Left kidney (tissue), 2 donors: ENCODE measurements around the gene NOTCH4. TPM values are rescaled to one million over a fixed set of nuclear protein-coding genes. Genes with fewer than 3 reads are reported as not detected.

Experiments used
- DNase-seq: peaks from one replicate; pipeline ENCODE4 v3.0.0-alpha.2; 2013
- polyA plus RNA-seq: library from polyadenylated mRNA; unstranded; fragments of 120-200 nt; gene quantifications from one replicate; pipeline ENCODE4 v1.2.1, GENCODE V29; 2013; ENCODE audit not compliant: insufficient read length

The NOTCH4 gene
- polyA plus RNA-seq, 1 donor: 15.6 TPM

DNA sequence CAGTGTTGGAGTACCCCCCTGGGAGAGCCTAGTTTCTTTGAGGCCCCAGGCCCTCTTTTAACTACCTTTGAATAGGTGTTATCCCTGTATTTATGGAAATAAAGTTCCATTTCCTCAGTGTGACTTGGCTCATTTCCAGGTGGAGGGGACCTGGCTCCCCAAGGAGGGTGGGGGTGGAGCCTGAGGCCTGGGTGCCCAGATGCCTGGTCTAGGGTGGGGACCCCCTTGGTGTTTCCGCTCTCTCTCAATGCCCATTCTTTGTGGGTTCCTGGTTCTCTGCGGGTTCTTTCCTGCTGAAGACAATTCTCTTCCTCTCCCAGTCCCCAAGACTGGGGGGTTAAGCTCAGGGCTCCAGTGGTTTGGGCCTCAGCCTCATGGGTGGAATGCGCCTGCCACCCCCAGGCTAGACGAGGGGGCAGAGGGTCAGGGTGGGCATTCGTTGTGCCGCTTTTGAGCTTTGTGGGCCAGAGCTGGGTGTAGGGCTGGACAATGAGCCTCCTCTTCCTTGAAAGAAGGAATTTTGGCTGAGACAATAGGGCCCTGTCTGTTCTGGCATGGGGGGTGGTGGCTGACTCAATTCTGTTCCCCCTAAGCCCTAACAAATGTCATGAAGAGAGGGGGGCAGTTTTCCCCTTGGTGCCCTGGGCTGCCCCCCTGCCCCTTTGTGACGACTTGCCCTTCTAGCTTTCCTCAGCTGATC is 60.2 kb downstream of the NOTCH4 start:
- DNase-seq: no peak

DNA sequence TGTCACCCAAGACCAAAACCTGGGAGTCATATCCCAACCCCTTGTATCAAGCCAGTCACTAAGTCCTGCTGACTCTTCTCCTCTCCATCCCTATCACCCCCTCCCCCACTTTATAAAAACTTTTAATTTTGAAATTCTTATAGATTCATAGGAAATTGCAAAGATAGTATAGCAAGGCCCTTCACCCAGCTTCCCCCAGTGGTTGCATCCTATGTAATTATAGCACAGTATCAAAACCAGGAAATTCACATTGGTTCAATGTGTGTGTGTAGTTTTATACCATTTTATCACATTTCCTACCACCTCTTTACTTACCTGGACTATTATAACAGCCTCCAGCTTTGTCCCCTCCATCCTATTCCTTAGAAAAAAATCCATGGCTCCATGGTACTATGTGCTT is 65.8 kb downstream of the NOTCH4 start:
- DNase-seq: no peak

DNA sequence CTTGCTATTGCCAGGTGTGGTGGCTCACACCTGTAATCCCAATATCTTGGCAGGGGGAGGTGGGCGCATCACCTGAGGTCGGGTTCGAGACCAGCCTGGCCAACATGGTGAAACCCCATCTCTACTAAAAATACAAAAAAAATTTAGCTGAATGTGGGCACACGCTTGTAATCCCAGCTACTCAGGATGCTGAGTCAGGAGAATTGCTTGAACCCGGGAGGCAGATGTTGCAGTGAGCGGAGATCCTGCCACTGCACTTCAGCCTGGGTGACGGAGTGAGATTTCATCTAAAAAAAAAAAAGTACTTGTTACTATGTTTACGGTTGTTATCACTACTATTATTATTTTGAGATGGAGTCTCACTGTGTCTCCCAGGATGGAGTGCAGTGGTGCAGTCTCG is 67.0 kb downstream of the NOTCH4 start:
- DNase-seq: no peak

DNA sequence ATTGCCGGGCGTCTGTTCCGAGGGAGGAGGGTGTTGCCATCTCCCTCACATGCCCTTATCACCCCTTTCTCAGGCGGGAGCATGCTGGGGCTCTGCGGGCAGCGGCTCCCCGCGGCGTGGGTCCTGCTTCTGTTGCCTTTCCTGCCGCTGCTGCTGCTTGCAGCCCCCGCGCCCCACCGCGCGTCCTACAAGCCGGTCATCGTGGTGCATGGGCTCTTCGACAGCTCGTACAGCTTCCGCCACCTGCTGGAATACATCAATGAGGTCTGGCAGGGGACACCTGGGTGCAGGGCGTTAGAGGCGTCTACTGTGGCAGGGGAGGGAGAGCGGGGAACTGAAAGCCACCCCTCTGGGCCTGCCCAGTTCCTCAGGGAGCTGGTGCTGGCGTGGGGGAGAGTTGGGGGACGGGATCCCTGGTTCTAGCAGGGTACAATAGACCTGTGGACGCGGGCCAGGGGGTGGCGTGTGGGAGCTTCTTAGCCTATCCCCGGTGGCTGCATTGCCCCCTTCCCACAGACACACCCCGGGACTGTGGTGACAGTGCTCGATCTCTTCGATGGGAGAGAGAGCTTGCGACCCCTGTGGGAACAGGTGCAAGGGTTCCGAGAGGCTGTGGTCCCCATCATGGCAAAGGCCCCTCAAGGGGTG is 69.2 kb downstream of the NOTCH4 start:
- DNase-seq: peak; percentile 71

DNA sequence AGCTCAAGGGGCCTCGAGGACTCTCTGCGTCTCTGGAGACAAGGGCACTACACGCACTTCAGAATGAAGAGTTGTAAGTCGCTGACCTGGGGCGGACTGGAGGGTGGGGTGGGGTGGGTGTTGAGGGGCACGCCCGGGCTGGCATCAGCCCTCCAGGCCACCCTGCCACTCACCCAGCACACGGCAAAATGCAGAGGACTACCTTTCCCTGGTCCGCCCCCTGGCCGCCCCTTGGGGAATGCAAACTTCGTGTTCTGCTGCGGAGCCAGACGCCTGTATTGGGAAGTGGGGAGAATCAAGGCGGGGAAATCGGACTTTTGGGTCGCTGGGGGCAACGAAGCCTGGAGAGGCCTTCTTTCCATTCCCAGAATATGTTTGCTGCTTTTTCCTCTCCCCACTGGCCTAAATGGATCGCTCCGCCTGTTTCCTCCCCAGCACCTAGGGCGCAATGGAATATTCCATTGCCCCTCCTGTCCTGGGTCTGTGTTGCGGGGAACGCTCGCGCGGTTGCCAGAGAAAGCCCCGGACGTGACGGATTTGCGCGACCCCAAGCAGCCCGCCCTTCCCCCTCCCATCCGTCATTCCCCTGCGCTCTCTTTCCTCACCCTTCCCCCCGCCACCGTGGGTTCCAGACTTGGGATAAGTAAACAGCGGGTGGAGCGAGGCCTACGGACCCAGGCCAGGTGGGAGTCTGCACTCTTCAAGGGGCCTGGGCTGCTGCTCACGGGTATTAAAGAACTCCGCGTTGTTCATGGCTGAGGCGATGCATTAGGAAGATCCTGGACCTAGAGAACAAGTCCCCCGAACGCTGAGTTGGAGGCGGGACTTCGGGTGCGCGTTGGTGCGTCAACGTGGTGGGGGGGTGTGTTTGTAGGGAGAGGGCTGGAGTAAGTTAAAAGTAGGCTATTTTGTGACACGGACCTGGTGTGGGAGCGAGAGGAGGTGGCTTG is 70.0 kb downstream of the NOTCH4 start, which contains the start of gene PPT2:
Gene PPT2, plus strand, starts transcription at position 578 of the 950 bp plus-strand sequence. CDS start 454 bp downstream, outside the sequence.
- peak; percentile 94 for DNase-seq

DNA sequence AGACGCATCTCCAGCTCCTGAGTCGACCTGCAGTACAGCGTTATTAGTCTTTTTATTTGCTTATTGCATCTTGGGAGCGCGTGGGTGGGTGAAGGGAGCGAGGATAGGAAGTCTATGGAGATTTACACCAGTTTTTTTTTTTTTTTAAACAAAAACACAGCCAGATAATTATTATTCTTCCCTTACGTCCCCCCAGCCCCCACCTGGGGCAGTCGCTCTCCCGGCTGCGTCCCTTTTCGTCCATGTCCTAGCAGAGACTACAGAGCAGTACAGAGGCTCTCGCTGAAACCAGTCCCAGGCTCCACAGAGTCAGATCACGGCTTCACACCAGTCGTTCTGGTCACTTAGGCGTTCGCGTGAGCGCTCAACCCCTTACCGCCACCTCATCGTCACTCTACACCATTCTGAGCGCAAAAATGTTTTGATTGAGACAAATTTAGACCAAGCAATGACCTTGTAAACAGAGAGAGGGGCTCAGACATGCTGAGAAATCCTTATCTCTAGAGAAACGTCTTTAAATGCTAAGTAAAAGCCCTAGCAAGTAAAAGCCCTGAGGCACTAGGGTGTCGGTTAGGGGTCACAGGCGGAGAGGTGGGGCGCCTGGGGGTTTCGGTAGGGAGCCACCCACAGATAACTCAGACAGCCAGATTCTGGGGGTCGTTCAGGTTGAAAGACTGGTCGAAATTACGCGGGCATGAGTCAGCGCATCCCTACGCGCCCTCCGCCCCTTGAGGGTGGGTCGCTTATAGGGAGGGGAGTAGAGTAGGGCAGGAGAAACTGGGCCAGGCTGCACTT is 70.9 kb downstream of the NOTCH4 start:
- no peak for DNase-seq

DNA sequence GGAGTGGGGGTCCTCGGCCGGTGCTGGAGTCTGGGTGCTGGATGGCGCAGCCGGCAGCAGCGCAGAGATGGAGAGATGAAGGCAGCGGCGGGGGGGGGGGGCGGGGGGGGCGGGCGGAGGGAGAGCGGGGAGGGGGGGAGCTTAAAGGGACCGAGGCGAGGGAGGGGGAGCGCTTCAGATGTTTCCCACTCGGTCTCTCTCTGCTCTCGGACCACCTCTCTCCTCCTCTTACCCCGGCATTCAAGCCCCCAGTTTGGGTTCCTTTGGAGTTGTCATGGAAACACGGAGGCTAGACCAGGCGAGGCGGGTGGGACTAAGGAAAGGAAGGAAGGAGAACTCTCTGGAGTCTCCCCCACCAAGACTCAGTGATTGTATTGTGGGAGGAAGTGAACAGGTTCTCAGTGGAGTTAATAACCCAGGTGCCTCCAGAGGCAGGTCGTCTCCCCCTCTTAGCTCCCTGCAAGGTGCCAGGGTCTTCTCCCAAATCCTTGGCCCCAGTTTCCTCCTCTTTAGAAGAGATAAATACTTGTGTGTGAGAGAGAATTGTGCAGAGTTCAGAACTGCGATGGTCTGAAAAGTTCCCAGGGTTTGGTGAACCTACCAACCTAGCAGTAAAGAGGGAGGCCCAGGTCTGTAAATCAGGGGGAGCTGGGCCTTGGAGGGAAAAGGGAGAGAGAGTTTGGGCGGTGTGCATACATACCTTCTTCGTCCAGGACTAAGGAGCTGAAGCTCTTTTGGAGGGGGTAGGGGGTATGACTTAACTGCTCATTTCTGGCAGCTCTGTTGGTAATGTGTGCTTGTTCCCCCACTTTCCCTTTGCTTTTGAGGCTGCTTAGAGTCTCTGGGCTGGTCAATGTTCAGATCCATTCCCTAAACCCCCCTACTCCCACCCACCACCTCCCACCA is 71.8 kb downstream of the NOTCH4 start, which contains the start of gene PRRT1:
Gene PRRT1, minus strand, starts transcription at position 77 of the 906 bp plus-strand sequence. CDS start 112 bp downstream, outside the sequence.
- no peak for DNase-seq

DNA sequence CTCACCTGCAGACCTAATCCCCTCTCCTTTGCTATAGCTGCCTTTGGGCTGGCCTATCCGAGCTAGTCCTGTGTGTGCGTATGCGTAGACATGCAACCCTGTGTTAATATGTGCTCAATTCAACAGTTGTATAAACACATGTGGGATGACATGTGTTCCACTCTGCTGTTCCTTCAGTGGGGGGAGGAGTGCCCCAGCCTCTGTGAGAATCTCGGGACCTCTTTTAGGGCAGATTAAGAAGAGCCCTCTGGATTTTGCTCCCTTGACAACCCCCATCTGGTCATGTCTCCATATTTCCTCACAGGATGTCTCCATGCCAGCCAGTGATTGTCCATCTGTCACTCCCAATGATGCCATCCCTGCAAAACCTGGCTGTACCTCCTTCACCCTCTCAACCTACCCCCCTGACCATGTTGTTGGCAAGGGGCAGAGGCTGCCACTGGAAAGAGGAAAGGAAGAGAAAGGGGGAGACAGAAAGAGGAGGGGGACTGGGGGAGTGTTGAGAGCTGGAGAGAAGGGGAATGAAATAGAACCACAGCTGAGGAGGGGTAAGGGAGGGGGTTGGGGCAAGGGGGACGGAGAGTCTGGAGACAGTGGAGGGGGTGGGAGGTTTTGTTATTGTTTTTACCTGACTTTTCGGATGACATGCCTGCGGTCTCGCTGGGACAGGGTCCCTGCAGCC is 72.5 kb downstream of the NOTCH4 start:
- DNase-seq: no peak

DNA sequence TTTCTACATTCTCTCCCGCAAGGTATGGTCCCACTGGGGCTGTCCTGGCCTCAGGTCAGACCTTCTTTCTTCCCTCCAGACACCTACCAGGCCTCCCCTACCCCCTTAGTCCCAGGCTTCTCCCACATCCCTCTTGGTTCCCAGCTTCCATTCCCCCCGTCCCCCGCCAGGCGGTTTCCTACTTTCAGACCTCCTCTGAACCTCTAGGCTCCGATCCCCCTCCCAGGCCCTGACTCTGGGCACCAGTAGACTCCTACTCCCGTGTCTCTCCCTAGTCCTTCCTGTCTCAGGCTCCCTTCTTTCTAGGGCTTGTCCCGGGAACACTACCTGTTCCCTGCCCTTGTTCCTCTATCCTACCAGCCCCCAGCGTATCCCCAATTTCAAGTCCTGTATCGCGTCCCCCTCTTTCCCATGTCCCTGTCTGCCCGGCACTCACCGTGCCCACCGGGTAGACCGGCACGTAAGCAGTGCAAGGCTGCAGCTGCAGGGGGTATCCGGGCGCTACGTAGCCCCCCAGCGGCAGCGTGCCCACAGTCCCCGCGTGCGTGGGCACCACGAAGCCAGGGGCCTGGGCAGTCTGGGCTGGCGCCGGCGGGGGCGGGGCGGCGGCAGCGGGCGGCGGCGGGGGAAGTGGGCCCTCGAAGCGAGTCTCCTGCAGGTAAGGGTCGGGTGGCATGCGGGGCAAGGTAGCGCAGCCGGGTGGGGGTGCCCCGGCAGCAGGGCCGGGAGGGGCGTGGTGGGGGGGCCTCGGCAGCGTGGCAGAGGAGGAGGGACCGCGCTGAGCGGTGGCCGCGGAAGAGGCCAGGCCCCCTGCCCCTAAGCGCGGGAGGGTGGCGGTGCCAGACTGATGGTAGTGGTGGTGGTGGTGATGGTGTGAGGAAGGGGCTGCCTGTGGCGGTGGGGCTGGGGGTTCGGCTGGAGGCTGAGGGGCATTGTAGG is 73.7 kb downstream of the NOTCH4 start:
- no peak for DNase-seq

DNA sequence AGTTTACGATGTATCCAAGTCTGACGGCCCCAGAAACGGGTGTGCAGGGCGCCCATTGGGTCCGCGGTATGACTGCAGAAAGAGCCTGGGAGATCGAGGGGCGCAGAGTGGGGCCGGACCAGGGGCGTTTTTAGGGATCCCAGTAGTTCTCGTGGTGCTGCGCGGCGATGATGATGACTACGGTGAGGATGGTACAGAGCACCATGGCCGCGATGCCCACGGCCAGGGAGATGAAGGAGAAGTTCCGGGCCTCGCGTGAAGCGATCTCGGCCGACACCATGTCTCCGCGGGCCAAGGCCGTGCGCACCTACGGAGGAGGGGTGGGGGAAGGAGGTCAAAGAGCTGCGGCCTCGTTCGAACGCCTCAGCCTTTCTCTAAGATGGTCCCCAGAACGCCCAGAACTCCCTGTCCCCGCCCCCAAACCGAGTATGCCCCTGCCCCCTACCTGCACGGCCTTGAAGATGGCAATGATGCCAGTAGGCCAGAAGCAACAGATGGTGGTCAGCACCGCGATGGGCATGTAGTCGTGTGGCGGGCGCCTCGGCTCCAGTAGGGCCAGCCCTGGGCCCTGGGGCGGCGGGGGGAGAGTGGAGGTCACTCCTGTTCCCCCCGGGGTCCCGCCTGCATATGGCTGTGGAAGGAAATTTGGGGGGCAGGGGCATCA is 74.6 kb downstream of the NOTCH4 start:
- no peak for DNase-seq

DNA sequence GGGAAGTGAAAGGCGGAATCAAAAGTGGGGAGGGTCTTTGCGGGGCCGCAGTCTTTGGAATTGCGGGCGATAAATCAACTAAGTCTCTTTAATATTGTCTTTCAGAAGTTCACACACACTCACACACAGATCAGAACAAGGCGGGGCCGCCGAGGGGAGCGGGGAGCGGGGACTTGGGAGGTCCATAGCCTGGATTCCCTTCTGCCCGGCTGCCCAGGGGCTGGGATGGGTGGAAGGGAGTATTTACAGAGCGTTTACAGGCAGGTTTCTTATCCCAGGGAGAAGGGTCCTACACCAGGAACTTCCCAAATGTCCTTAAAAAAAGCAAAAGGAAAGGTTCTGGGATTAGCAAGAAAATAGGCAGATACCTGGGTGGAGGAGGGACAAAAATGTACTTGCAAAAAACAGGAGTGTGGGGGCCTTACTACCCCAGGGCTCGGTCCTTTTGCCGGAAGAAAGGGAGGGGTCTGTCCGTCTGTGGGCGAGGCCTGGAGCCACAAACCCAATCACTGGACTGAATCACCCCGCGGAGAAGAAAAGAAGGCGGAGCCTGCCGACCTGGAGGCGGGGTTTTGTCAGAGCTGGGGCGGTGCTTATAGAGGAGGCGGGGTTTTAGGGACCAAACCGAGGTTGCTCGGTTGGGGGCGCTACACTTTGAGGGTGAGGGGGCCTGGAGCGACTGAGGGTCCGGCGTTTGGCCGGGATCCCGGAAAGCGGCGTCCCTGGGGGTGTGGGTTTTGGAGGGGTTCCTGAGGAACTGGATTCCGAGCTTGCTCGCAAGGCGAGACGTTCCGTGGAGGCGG is 75.4 kb downstream of the NOTCH4 start:
- DNase-seq: peak; percentile 84

DNA sequence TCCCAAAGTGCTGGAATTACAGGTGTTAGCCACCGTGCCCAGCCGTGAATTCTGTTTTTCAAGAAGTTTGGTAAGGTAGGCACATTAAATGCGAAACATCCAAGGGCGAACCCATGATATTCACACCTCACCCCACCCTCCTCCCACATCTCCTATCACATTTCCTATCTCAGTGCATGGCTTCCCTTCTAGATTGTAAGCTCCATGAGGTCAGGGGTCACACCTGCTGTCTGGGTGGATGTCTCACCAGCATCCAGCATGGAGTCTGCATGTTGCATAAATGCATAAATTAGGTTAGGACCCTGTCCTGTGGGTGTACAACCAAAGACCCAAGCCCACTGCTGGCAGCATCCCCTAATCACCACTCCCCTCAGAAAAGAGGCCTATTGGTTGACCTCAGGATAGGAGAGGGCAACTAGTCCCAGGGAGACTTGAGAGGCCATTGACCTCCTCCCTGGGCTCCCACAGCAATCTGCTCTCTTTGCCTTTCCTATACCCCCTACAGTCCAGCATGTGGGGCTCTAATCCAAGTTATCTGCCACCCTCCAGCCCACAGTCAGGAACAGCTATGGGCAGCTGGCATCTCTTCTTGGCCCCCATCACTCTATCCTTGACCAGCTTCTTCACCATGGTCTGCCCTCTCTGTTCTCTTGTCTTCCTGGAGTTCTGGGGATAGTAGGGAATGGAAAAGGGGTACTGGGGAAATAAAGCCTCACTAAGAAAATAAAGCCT is 76.3 kb downstream of the NOTCH4 start:
- DNase-seq: no peak

DNA sequence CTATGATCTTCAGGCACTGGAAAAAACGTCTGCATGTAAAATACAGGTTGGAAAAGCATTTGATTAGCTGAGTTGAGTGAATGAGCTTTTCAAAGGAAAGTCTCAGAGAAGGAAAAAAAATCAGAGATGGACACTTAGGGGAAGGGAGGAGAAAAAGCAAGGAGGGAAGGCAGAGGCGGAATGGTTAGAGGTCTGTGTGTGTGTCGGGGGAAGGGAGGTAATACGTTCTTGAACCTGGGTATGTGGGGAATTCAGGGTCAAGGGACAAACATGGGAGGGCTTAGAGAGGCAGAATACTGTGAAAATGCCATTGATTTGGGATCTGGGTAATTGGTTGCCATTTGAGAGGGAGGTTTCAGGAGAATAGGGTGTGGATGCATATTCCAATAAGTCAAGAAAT is 77.2 kb downstream of the NOTCH4 start:
- no peak for DNase-seq

DNA sequence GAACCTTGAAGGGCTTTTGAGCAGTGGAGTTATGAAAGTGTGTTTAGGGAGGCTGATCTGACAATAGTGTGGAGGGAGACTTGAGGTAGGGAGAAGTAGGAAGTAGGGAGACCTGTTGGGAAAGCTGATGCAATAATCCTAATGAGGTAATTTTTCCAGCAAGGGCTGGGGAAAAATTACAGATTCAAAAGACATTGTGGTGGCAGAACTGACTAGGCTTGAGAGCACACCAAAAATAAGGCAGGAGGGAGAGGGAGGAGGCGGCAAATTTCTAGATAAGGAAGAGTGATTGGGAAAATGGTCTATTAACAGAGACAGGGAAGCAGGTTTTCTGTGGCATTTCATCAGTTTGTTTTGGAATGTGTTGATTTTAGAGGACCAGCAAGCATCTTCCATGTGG is 77.6 kb downstream of the NOTCH4 start:
- DNase-seq: no peak
